Neuronal stem cell (in vitro differentiated cells): ENCODE measurements around the gene SIK2.

Experiments used
- DNase-seq: peaks from one replicate; pipeline ENCODE4 v3.0.0-alpha.2; 2013; ENCODE audit warnings: low spot score
- H2AFZ ChIP-seq: one replicate; pipeline ENCODE4 v1.6.1; 2013; ENCODE audit warnings: mild to moderate bottlenecking, low read length, inconsistent platforms
- H2AK5ac ChIP-seq: 2 replicates; pipeline ENCODE4 v1.6.1; 2013; ENCODE audit warnings: low read depth, mild to moderate bottlenecking, inconsistent platforms, low read length, moderate library complexity, mixed read lengths
- H2BK120ac ChIP-seq: 2 replicates; pipeline ENCODE4 v1.6.1; 2013; ENCODE audit warnings: low read depth, mild to moderate bottlenecking, inconsistent platforms, low read length, moderate library complexity, mixed read lengths
- H2BK12ac ChIP-seq: one replicate; pipeline ENCODE4 v1.6.1; 2013; ENCODE audit warnings: low read length, inconsistent platforms
- H2BK15ac ChIP-seq: 2 replicates; pipeline ENCODE4 v1.6.1; 2013; ENCODE audit warnings: mild to moderate bottlenecking, low read length, inconsistent platforms, mixed read lengths
- H2BK5ac ChIP-seq: one replicate; pipeline ENCODE4 v1.6.1; 2013; ENCODE audit warnings: inconsistent platforms, mild to moderate bottlenecking, low read length, moderate library complexity
- H3K14ac ChIP-seq: one replicate; pipeline ENCODE4 v1.6.1; 2013; ENCODE audit warnings: low read length, inconsistent platforms
- H3K18ac ChIP-seq: 2 replicates; pipeline ENCODE4 v1.6.1; 2013; ENCODE audit warnings: low read length, inconsistent platforms
- H3K23ac ChIP-seq: 2 replicates; pipeline ENCODE4 v1.6.1; 2013; ENCODE audit warnings: low read depth, mild to moderate bottlenecking, mixed read lengths, low read length, inconsistent platforms; ENCODE audit not compliant: poor library complexity
- H3K27ac ChIP-seq: replicated peaks from 3 replicates; pipeline ENCODE4 v1.5.1; 2013; ENCODE audit warnings: low read length, inconsistent platforms
- H3K27me3 ChIP-seq, 3 experiments: 2 replicates each; pipeline ENCODE4 v1.6.1; 2013; ENCODE audit warnings: low read length in 3 of 3, mild to moderate bottlenecking in 2 of 3, inconsistent platforms in 1 of 3, low read depth in 1 of 3, mixed read lengths in 1 of 3, moderate library complexity in 1 of 3; ENCODE audit not compliant: control insufficient read depth in 3 of 3, insufficient read depth in 3 of 3
- H3K36me3 ChIP-seq, 2 donors: replicated peaks in 1 of 2; 2 replicates each; pipeline ENCODE4 v1.6.1; 2013; ENCODE audit warnings: low read length in 2 of 2; ENCODE audit not compliant: control insufficient read depth in 2 of 2, insufficient read depth in 2 of 2
- H3K4ac ChIP-seq: 2 replicates; pipeline ENCODE4 v1.6.1; 2013; ENCODE audit warnings: inconsistent platforms, mild to moderate bottlenecking, low read length, moderate library complexity
- H3K4me1 ChIP-seq, 2 donors: 1 replicate in 1 of 2; 2 replicates in 1 of 2; pipeline ENCODE4 v1.6.1; 2013; ENCODE audit warnings: low read length in 2 of 2, low read depth in 1 of 2; ENCODE audit not compliant: control insufficient read depth in 2 of 2, insufficient read depth in 1 of 2
- H3K4me2 ChIP-seq: one replicate; pipeline ENCODE4 v1.6.1; 2013; ENCODE audit warnings: mild to moderate bottlenecking, low read length, inconsistent platforms; ENCODE audit not compliant: insufficient read depth, poor library complexity, severe bottlenecking
- H3K4me3 ChIP-seq, 2 donors: 2 replicates each; pipeline ENCODE4 v1.5.1; 2013; ENCODE audit warnings: low read length in 2 of 2, mild to moderate bottlenecking in 2 of 2, inconsistent platforms in 1 of 2, moderate library complexity in 1 of 2
- H3K79me1 ChIP-seq: one replicate; pipeline ENCODE4 v1.6.1; 2013; ENCODE audit warnings: low read depth, mild to moderate bottlenecking, inconsistent platforms, low read length, moderate library complexity
- H3K9ac ChIP-seq: one replicate; pipeline ENCODE4 v1.6.1; 2013; ENCODE audit warnings: mild to moderate bottlenecking, low read depth, low read length, inconsistent platforms; ENCODE audit not compliant: poor library complexity
- H3K9me3 ChIP-seq, 2 donors: replicated peaks in 1 of 2; 2 replicates each; pipeline versions ENCODE3 to v1.6.1; 2013; ENCODE audit warnings: low read length in 2 of 2, mild to moderate bottlenecking in 2 of 2, inconsistent platforms in 1 of 2, low read depth in 1 of 2, mixed read lengths in 1 of 2, moderate library complexity in 1 of 2; ENCODE audit not compliant: control insufficient read depth in 2 of 2, insufficient read depth in 1 of 2
- H4K8ac ChIP-seq: one replicate; pipeline ENCODE4 v1.6.1; 2013; ENCODE audit warnings: low read depth, mild to moderate bottlenecking, inconsistent platforms, low read length, moderate library complexity
- H4K91ac ChIP-seq: one replicate; pipeline ENCODE4 v1.6.1; 2013; ENCODE audit warnings: low read length, low read depth, mild to moderate bottlenecking, inconsistent platforms; ENCODE audit not compliant: poor library complexity
- WGBS, 2 donors: extraction: QIAGEN DNeasy Blood & Tissue Kit; methylation state at CpG; one replicate each; pipeline ENCODE4 v1.1.7; 2013; ENCODE audit warnings: missing lambda C conversion rate in 2 of 2, mixed read lengths in 1 of 2; ENCODE audit not compliant: insufficient read length in 2 of 2, insufficient replicate concordance in 1 of 2; ENCODE audit errors: extremely low coverage in 2 of 2; 5-methylcytosine and 5-hydroxymethylcytosine counted together

Gene SIK2

DNA sequence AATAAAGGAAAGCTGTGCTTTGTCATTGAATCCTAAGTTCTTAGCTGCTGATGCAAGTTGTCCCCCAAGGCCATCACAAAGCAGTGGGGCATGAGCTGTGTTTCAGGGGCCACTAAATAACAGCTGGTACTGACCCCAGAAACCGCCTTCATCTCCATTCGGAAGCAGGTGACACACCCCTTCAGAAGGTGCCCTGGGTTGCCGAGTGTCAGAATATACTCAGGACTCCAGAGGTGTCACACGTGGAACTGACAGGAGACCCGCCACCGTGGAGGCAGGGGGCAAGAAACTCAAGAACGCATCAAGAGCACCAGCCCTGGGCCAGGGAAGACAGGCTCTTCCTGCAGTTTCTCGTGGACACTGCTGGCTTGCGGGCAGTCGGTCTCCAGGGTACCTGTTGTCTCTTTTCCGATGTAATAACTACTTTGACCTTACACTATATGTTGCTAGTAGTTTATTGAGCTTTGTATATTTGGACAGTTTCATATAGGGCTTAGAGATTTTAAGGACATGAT is 122.4 kb downstream of the SIK2 start:
- DNase-seq: no peak
- no peaks in the 10 kb centered on the region for H3K9me3 ChIP-seq
- H3K4ac ChIP-seq: no peak overlapping the region
- no peak overlapping the region for H3K9ac ChIP-seq
- H2BK5ac ChIP-seq: no peak overlapping the region
- no peak overlapping the region for H2BK15ac ChIP-seq
- H4K91ac ChIP-seq: no peak overlapping the region
- H3K27ac ChIP-seq: no peak overlapping the region
- H3K23ac ChIP-seq: no peak overlapping the region
- no peak overlapping the region for H3K18ac ChIP-seq
- H3K14ac ChIP-seq: no peak overlapping the region
- no peak overlapping the region for H3K4me3 ChIP-seq
- no peak overlapping the region for H2AFZ ChIP-seq
- no CpG with 5 or more reads among the region's 11 CpGs for WGBS, 2 donors
- H3K4me1 ChIP-seq: peaks cover 0 to 8% of the 10 kb centered on the region in 2 donors
- H3K36me3 ChIP-seq: peaks cover 34 to 84% of the 10 kb centered on the region in 2 donors
- H3K79me1 ChIP-seq: no peaks in the 10 kb centered on the region
- H2BK120ac ChIP-seq: no peak overlapping the region
- H2AK5ac ChIP-seq: no peak overlapping the region
- no peak overlapping the region for H4K8ac ChIP-seq
- H3K27me3 ChIP-seq: no peaks in the 10 kb centered on the region
- no peak overlapping the region for H2BK12ac ChIP-seq
- no peak overlapping the region for H3K4me2 ChIP-seq

- H3K9ac ChIP-seq: no peak overlapping the region
- no peak overlapping the region for H3K4ac ChIP-seq
- no peak for DNase-seq
- H4K91ac ChIP-seq: no peak overlapping the region
- H3K14ac ChIP-seq: no peak overlapping the region
- no peak overlapping the region for H2AFZ ChIP-seq
- peaks cover 26 to 74% of the 10 kb centered on the region in 2 donors for H3K36me3 ChIP-seq
- H3K9me3 ChIP-seq: no peaks in the 10 kb centered on the region
- no peak overlapping the region for H4K8ac ChIP-seq
- H3K79me1 ChIP-seq: no peaks in the 10 kb centered on the region
- no peak overlapping the region for H2BK12ac ChIP-seq
- H3K4me1 ChIP-seq: peaks cover 0 to 16% of the 10 kb centered on the region in 2 donors
- H2BK5ac ChIP-seq: no peak overlapping the region
- no peak overlapping the region for H3K23ac ChIP-seq
- no peak overlapping the region for H3K4me2 ChIP-seq
- H3K4me3 ChIP-seq: no peak overlapping the region
- H2BK15ac ChIP-seq: no peak overlapping the region
- no peaks in the 10 kb centered on the region for H3K27me3 ChIP-seq
- H2BK120ac ChIP-seq: no peak overlapping the region
- no peak overlapping the region for H3K27ac ChIP-seq
- WGBS, 2 donors: no CpG with 5 or more reads among the region's 10 CpGs
- no peak overlapping the region for H3K18ac ChIP-seq
- H2AK5ac ChIP-seq: no peak overlapping the region
Observed at GRCh38 chr11:111725621-111726020, 123.4 kb downstream of the SIK2 start.

DNA sequence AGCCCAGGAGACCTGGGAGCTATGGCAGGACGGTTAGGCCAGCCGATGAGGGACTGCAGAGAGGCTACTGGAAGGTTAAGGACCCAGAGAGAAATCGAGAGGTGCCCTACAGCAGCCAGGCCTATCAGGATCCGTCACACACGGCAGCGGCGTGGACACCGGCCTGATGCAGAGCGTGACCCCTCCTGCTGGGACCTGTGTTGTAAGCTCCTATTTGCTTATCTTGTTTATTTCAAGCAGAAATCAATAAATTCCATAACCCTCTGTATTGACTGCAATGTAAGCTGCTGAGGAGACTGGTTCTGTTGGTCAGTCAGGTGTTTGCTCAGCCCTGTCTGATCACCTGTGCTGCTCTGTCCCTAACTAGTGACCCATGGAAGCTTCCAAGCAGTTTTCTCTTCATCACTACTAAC is 124.1 kb downstream of the SIK2 start:
- Histone ChIP-seq H3K14ac (no peak overlapping the region), H4K8ac (no peak overlapping the region), H3K4me2 (no peak overlapping the region), H3K27me3 (no peaks in the 10 kb centered on the region), H3K4ac (no peak overlapping the region), H3K9me3 (no peaks in the 10 kb centered on the region), H3K27ac (no peak overlapping the region), H3K18ac (no peak overlapping the region), H3K23ac (no peak overlapping the region), H2BK15ac (no peak overlapping the region), H2BK5ac (no peak overlapping the region), H2AFZ (no peak overlapping the region), H3K4me1 (peaks cover 4 to 23% of the 10 kb centered on the region in 2 donors), H3K79me1 (no peaks in the 10 kb centered on the region), H2BK120ac (no peak overlapping the region), H3K9ac (no peak overlapping the region), H4K91ac (no peak overlapping the region), H3K36me3 (peaks cover 22 to 67% of the 10 kb centered on the region in 2 donors), H2BK12ac (no peak overlapping the region), H2AK5ac (no peak overlapping the region), H3K4me3 (no peak overlapping the region)
- no peak for DNase-seq
- WGBS, 2 donors: no CpG with 5 or more reads among the region's 9 CpGs

- H2BK15ac ChIP-seq: no peak overlapping the region
- H3K9ac ChIP-seq: no peak overlapping the region
- no peak overlapping the region for H3K14ac ChIP-seq
- no peak overlapping the region for H2AK5ac ChIP-seq
- peaks cover 1% of the 10 kb centered on the region for H3K79me1 ChIP-seq
- H3K4me1 ChIP-seq: peaks cover 4 to 23% of the 10 kb centered on the region in 2 donors
- H3K18ac ChIP-seq: no peak overlapping the region
- no peak overlapping the region for H4K8ac ChIP-seq
- H2AFZ ChIP-seq: no peak overlapping the region
- no peak overlapping the region for H4K91ac ChIP-seq
- no peak overlapping the region for H3K4me2 ChIP-seq
- DNase-seq: no peak
- H2BK5ac ChIP-seq: no peak overlapping the region
- no peak overlapping the region for H3K27ac ChIP-seq
- WGBS, 2 donors: no CpG with 5 or more reads among the region's 7 CpGs
- no peaks in the 10 kb centered on the region for H3K9me3 ChIP-seq
- no peaks in the 10 kb centered on the region for H3K27me3 ChIP-seq
- no peak overlapping the region for H3K23ac ChIP-seq
- H3K4ac ChIP-seq: no peak overlapping the region
- H2BK12ac ChIP-seq: no peak overlapping the region
- no peak overlapping the region for H2BK120ac ChIP-seq
- H3K4me3 ChIP-seq: no peak overlapping the region
- H3K36me3 ChIP-seq: peaks cover 15 to 56% of the 10 kb centered on the region in 2 donors
Observed at GRCh38 chr11:111727431-111727830, 125.2 kb downstream of the SIK2 start.
